Adrenal gland (tissue), 12 donors: Measurements from ENCODE around the gene SLC25A43. TPM values are rescaled to one million over a fixed set of nuclear protein-coding genes. Genes with fewer than 3 reads are reported as not detected.
A peak's percentile ranks its signal among the peaks of the same experiment; 100 is the strongest.

ENCODE experiments used
- DNase-seq, 7 donors: peaks; one replicate each; pipeline ENCODE4 v3.0.0-alpha.2; 2019 to 2020
- H3K27ac ChIP-seq, 5 donors: fragments of 200-600 bp; sonication (generic) in 4 of 5; 1 replicate in 3 of 5; 2 replicates in 2 of 5; pipeline versions ENCODE4 v1.5.1 to v1.8.0; 2016 to 2020; ENCODE audit warnings: mild to moderate bottlenecking in 1 of 5
- H3K27me3 ChIP-seq: fragments of 200-600 bp; 2 replicates; pipeline ENCODE4 v1.8.0; 2021
- H3K36me3 ChIP-seq, 2 donors: fragments of 200-600 bp; replicated peaks in 1 of 2; 1 replicate in 1 of 2; 2 replicates in 1 of 2; pipeline versions ENCODE4 v1.5.1 to v1.8.0; 2018 to 2022
- H3K4me1 ChIP-seq, 2 donors: fragments of 200-600 bp; replicated peaks in 1 of 2; 1 replicate in 1 of 2; 2 replicates in 1 of 2; pipeline versions ENCODE4 v1.5.1 to v1.8.0; 2018 to 2021
- H3K4me3 ChIP-seq, 4 donors: fragments of 200-600 bp; sonication (generic) in 3 of 4; one replicate each; pipeline ENCODE4 v1.5.1; 2016 to 2018
- H3K9me3 ChIP-seq, 3 donors: fragments of 200-600 bp; sonication (generic) in 1 of 3; replicated peaks in 1 of 3; 1 replicate in 2 of 3; 2 replicates in 1 of 3; pipeline versions ENCODE4 v1.5.1 to v1.8.0; 2016 to 2021
- POLR2A ChIP-seq, 2 donors: fragments of 450-650 bp; IDR thresholded peaks; one replicate each; pipeline ENCODE4 v1.6.1; 2017; ENCODE audit warnings: antibody characterized with exemption in 2 of 2, mild to moderate bottlenecking in 2 of 2, moderate library complexity in 1 of 2
- WGBS, 4 donors: extraction: QIAGEN DNeasy Blood & Tissue Kit in 2 of 4; methylation state at CpG; one replicate each; pipeline versions ENCODE4 v1.1.5 to v1.1.7; 2013 to 2017; 5-methylcytosine and 5-hydroxymethylcytosine counted together
- intact Hi-C, 2 donors: fragments of 100-400 bp; cut with DNase I; formaldehyde crosslinking; loops; one replicate each; pipeline versions ENCODE4 v1.14.1 to v1.15.0; 2022 to 2023
- polyA plus RNA-seq, 3 donors: library from polyadenylated mRNA; stranded (reverse); fragments of 200-250 nt in 2 of 3; fragments of 350-450 nt in 1 of 3; fragmentation: Illumina TruSeq in 1 of 3; extraction: RNeasy Lipid Tissue Mini Kit (QIAGEN cat#74804) in 1 of 3; gene quantifications; one replicate each; pipeline ENCODE4 v1.2.3, GENCODE V29; 2013 to 2014
- total RNA-seq, 9 donors: library from RNA; depleted of rRNA in 4 of 9; stranded (reverse); fragments of >200 nt in 4 of 9; fragments of 120-200 nt in 1 of 9; fragmentation: NEBNext Ultra II Directional in 1 of 9; extraction: Animal tissue kit (Norgen Biotek cat#: 25700) in 1 of 9; gene quantifications; one replicate each; pipeline versions ENCODE4 v1.1.0 to v1.2.4, GENCODE V29; 2013 to 2023
- TF ChIP-seq, protein P1 (sequence below), 6 experiments: fragments of 450-650 bp in 4 of 6; fragments of 200-600 bp in 2 of 6; sonication (generic) in 1 of 6; IDR thresholded peaks; 1 replicate in 5 of 6; 2 replicates in 1 of 6; pipeline versions ENCODE4 v1.5.1 to v1.8.0; 2016 to 2021; ENCODE audit warnings: antibody characterized with exemption in 6 of 6, mild to moderate bottlenecking in 2 of 6, moderate library complexity in 1 of 6
- donor health status: healthy with polysubstance abuse.
- donor health status: Bipolar disorder and iron deficiency.
- donor health status: DM: yes; HTN: yes; CAD: no.
- donor health status: DM: no; HTN: no; CAD: no.
- donor health status: DM: no; HTN: no; CAD: no.
- donor health status: DM: yes; HTN: yes; CAD: no.

SLC25A43 gene
- total and polyA plus RNA-seq, 12 donors = 0.72 to 10.2 (median 3.8) TPM

DNA sequence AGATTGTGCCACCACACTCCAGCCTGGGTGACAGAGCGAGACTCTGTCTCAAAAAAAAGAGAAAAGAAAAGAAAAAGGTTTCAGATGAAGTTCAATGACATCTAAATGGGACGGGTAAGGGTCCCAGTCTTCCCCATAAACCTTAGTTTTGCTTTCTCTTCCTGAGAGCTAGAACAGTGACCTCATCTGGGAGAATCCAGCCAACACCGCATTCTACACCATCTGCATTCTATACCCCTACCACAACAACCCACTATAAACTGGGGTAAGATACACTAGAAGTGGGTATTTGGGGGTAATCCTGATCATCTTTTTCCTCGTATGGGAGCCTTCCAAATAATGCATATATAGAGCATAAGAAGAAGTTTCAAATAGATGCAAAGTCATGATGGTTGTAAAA is 18.2 kb downstream of the SLC25A43 start:
- 55 to 79% (median 77%) methylated on average over 4 of the region's 4 CpGs for WGBS, 4 donors
- intact Hi-C loops = no loop called here
- Histone ChIP-seq H3K4me1 (no peaks in the 10 kb centered on the region), H3K27ac (no peak overlapping the region), H3K9me3 (no peaks in the 10 kb centered on the region), H3K27me3 (no peaks in the 10 kb centered on the region), H3K36me3 (no peaks in the 10 kb centered on the region), H3K4me3 (no peak overlapping the region)
- DNase-seq = no peak
- TF ChIP-seq POLR2A (IDR thresholded peaks at IDR 0.05) = no peak
- TF ChIP-seq, protein P1, sequence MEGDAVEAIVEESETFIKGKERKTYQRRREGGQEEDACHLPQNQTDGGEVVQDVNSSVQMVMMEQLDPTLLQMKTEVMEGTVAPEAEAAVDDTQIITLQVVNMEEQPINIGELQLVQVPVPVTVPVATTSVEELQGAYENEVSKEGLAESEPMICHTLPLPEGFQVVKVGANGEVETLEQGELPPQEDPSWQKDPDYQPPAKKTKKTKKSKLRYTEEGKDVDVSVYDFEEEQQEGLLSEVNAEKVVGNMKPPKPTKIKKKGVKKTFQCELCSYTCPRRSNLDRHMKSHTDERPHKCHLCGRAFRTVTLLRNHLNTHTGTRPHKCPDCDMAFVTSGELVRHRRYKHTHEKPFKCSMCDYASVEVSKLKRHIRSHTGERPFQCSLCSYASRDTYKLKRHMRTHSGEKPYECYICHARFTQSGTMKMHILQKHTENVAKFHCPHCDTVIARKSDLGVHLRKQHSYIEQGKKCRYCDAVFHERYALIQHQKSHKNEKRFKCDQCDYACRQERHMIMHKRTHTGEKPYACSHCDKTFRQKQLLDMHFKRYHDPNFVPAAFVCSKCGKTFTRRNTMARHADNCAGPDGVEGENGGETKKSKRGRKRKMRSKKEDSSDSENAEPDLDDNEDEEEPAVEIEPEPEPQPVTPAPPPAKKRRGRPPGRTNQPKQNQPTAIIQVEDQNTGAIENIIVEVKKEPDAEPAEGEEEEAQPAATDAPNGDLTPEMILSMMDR (IDR thresholded peaks at IDR 0.05) = no peak

DNA sequence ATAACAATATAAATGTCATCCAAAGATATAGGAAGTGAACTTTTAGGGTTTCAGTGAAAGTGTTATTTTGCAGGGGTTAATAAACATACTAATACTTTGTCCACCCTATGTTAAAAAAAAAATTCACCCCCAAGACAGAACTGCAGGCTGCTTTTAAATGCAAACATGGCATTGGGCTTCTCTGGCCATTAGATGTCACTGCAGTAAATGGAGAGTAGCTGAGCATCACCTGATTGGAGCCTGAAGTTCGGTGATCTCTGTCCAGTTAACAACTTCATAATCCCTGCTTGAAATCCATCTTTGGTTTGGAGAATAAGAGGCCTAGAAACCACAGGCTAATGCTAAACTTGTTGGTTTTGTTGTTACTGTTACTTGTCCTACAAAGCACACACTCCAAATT is 18.7 kb downstream of the SLC25A43 start:
- peak in 1 of 7 donors; percentile 1 for DNase-seq
- Histone ChIP-seq H3K27me3 (no peaks in the 10 kb centered on the region), H3K36me3 (no peaks in the 10 kb centered on the region), H3K4me3 (no peak overlapping the region), H3K27ac (no peak overlapping the region), H3K9me3 (no peaks in the 10 kb centered on the region), H3K4me1 (no peaks in the 10 kb centered on the region)
- 26 to 64% (median 43%) methylated on average over 1 of the region's 1 CpG for WGBS, 4 donors
- intact Hi-C loops = no loop called here
- no peak for TF ChIP-seq POLR2A (IDR thresholded peaks at IDR 0.05)

DNA sequence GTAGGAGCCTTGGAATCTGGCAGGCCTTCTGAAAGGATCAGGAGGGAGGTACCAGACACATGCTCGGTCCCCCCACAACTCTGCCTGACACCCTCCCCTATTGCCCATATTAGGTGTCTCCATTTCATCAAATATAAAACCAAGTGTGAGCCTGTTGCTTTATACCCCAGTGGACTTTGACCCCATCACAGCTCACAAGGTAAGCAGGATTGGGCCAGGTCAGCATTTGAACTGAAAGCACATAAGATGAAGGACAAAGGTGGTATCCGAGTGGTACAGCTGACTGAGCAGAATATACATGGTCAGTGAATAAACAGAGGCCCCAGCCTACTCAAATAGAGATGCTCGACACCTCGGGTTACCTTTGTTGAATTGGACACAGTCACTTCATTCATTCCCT is 20.0 kb downstream of the SLC25A43 start:
- no peak overlapping the region for H3K4me3 ChIP-seq
- intact Hi-C loops = no loop called here
- H3K27ac ChIP-seq = no peak overlapping the region
- H3K4me1 ChIP-seq = no peaks in the 10 kb centered on the region
- 71 to 89% (median 82%) methylated on average over 3 to 4 of the region's 4 CpGs for WGBS, 4 donors
- TF ChIP-seq POLR2A (IDR thresholded peaks at IDR 0.05) = no peak
- TF ChIP-seq, protein P1 (IDR thresholded peaks at IDR 0.05) = no peak
- no peaks in the 10 kb centered on the region for H3K27me3 ChIP-seq
- no peaks in the 10 kb centered on the region for H3K9me3 ChIP-seq
- no peak for DNase-seq
- no peaks in the 10 kb centered on the region for H3K36me3 ChIP-seq

DNA sequence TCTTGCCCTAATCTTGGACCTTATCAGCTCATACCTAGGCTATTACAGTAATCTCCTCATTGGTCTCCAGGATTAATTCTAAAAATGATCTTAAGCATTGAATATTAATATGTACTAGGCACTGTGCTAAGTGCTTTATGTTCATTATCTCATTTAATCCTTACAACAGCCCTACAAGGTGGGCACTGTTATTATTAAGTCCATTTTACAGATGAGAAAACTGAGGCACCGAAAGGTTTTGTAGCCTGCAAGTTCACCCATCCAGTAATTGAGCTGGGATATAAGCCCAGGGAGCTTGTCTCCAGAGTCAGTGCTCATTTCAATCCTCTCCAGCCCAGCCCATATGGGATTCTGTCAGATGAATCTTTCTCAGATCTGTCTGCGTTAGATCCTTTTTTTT is 20.8 kb downstream of the SLC25A43 start:
- DNase-seq = no peak
- no peaks in the 10 kb centered on the region for H3K36me3 ChIP-seq
- intact Hi-C loops = no loop called here
- no peak overlapping the region for H3K27ac ChIP-seq
- no peaks in the 10 kb centered on the region for H3K4me1 ChIP-seq
- WGBS, 4 donors = 76 to 92% (median 88%) methylated on average over 2 of the region's 2 CpGs
- TF ChIP-seq, protein P1 (IDR thresholded peaks at IDR 0.05) = no peak
- no peak overlapping the region for H3K4me3 ChIP-seq
- H3K27me3 ChIP-seq = no peaks in the 10 kb centered on the region
- no peaks in the 10 kb centered on the region for H3K9me3 ChIP-seq

DNA sequence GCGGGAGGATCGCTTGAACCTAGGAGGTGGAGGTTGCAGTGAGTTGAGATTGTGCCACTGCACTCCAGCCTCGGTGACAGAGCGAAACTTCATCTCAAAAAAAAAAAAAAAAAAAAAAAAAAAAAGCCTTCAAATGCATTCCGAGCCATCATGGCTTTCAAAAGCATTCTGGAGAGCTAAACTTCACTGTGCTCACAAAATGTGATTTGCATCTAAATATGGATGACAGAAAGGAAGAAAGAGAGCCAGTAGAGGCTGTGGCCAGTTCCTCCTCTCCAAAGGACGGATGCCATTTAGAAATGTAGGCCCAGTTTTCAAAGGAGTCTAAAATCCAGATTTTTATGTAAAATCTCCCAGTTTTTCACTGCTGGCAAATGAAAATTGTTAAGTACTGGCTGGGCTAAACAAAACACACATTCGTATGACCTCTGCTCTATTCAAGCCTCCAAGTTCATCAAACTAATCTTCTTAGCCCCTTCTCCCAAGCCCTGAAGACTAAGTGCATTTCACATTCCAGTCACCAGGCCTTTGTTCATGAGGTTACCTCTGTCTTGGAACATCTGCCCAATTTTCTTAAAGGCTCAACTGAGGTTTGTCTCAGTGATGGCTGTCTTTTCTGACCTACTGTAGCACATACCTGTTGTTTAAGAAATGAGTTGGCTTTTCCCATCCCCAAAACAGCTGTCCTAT is 22.0 kb downstream of the SLC25A43 start:
- intact Hi-C loops = no loop called here
- H3K27ac ChIP-seq = no peak overlapping the region

More for the DNA sequence above, 22.0 kb downstream of the SLC25A43 start:
- WGBS, 4 donors = 80 to 95% (median 88%) methylated on average over 6 to 7 of the region's 7 CpGs
- TF ChIP-seq POLR2A (IDR thresholded peaks at IDR 0.05) = no peak
- TF ChIP-seq, protein P1 (IDR thresholded peaks at IDR 0.05) = no peak
- no peaks in the 10 kb centered on the region for H3K9me3 ChIP-seq
- no peak for DNase-seq
- H3K36me3 ChIP-seq = no peaks in the 10 kb centered on the region
- no peaks in the 10 kb centered on the region for H3K4me1 ChIP-seq
- H3K27me3 ChIP-seq = no peaks in the 10 kb centered on the region
- no peak overlapping the region for H3K4me3 ChIP-seq
